Activated T-cell treated with anti-CD3 and anti-CD28 coated beads for 48 hours (primary cell): ENCODE measurements around the gene JPH3.

Experiments
- DNase-seq: peaks from one replicate; pipeline ENCODE4 v3.0.0-alpha.2; 2020; ENCODE audit warnings: low read depth

Gene JPH3

DNA sequence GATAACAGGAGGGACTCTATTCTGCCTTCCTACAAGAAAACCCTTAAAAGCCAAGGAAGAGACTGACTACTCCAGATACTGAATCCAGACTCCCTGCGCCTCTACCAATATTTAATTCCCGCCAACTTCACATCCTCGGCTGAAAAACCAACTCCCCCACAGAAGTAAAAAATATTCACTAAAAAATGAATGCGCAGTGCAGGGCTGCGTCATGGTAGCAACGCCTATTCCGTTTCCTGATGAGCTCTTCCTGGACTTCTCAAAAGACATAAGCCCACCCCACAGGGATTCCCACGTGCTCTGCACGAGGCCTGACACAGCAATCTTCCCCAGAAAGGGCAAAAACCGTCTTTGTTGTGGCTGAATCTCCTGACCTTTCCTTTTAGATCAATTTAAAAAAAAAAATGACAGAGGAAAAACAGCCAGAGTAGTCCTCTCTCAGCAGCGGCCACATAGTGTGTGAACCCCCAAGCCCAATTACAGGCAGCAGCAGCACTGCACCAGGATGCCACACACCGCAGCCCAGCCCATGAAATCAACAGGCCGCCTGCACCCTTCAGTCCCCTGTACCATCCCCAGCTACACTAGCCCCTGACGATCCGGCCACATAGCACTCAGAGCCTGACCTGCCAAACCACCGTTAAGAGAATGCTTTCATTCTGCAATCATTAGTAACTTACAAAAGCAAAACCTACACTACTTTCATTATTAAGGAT is 139.6 kb downstream of the JPH3 start:
- DNase-seq, result no peak

DNA sequence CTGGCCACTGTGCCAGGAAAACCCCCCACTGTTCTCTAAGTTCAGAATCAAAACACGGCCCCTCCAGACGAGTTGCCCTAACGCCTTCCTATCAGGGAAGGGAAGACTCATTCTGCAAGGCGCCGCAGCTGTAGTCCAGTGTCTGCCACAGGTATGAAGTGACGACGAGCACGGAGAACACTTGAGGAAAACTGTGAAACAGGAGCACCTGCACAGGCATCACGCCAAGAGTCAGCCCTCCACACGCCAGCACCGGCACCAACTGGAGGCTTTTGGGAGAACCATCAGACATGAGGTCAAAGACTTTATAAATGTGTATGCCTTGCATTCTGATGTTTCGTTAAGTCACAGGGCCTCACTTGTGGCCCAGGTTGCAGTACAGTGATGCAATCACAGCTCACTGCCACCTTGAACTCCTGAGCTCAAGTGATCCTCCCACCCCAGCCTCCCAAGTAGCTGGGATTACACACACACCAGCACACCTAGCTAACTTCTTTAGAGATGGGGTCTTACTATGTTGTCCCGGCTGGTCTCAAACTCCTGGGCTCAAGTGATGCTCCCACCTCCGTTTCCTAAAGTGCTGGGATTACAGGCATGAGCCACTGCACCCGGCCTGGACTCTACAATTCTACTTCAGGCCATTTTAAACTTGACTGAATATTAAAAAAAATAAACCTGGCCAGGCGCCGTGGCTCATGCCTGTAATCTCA is 140.6 kb downstream of the JPH3 start:
- DNase-seq, result no peak

DNA sequence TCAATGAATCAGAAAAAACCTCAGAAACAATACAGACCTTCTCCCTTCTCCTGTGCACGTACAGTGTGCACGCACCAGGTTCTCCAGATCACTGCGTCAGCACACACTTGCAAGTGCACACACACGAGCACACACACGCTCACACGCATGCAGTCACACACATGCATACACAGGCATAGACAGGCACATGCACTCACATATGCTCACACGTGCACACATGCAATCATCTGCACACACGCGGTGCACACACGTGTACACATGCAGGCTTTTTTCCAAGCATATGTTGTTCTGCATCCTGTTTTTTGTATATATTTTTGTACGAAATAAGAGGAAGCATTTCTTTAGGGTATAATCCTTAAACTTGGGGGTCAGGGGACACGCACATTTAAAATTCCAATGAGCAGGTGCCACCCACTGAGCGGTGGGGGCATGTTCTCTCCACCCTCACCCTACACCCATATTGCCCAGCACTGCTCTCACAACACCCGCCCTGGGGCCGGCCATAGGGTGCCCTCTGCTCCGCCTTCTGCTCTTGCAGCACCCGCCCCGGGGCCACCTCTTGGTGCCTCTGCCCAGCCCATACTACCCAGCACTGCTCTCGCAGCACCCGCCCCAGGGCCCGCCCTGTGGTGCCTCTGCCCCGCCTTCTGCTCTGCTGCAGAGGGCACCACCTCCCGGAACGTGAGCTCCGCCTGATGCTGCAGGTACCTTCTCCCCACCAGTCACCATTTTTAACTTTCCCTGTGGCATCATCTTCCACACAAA is 142.6 kb downstream of the JPH3 start:
- no peak for DNase-seq

DNA sequence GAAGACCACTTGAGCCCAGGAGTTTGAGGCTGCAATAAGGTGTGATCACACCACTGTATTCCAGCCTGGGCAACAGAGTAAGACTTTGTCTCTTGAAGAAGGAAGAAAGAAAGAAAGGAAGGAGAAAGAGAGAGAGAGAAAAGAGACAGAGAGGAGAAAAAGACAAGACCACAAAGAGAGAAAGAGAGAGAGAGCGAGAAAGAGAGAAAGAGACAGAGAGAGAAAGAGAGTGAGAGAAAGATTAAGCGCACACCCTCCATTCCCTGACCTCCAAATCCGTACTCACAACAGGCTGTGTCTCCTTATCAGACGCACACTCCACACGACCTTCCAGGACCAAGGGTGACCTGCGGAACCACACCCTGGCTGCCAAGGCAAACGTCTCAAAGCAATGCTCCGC is 143.9 kb downstream of the JPH3 start:
- DNase-seq, result no peak
